ENCODE results near the gene TSPAN32. TPM values are rescaled to one million over a fixed set of nuclear protein-coding genes. Genes with fewer than 3 reads are reported as not detected.

TSPAN32 gene
- total and polyA plus RNA-seq, 2 donors (not counting 1 experiment from before 2014, with no cell fraction given): 0.17 TPM; not detected in 1

DNA sequence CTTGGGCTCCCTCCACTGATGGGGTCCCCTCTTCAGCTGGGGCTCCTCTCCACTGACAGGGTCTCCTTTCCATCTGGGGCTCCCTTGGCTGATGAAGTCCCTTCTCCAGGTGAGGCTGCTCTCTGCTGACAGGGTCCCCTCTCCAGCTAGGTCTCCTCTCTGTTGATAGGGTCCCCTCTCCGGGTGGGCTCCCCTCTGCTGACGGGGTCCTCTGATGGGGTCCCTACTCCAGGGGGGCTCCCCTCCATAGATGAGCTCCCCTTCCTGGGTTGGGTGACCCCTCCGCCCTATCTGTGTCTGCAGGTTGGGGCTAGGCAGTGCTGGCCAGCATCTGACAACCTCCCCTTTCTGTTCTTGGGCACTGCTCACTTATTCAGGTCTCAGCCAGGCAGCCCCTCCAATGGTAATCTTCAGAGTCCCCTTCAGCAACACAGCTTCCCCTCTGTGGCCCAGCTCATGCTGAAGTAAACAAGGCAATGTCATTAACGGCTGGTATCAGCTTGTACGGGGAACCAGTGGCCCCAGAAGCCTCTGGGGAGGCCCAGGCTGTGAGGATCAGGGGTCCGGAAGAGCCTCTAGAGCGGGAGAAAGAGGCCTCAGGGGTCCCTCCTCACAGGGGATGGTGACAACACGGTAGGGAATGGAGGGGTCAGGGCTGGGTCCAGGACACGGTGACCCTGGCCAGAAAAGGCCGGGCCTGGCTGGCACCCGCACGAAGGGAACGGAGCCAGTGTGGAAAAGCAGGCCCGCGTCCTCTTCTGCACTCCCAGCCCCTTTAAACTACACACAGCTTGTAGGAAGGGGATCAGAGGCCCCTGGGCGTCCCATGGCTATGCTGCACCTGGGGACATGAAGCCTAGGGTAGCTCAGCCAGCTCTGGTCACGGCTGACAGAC, 65.7 kb downstream of the TSPAN32 start:
- Histone ChIP-seq H3K4me3 (replicated peaks in 1 of 4; ENCODE audit: control extremely low read depth in 1 of 4, insufficient read depth in 1 of 4, low read depth in 3 of 4, low read length in 4 of 4) (no peak overlapping the region), H2AFZ (ENCODE audit: low read length) (no peak overlapping the region), H3K36me3 (ENCODE audit: control insufficient read depth, insufficient read depth, low read length) (no peaks in the 10 kb centered on the region), H3K27me3 (ENCODE audit: control insufficient read depth, insufficient read depth, low read length) (no peaks in the 10 kb centered on the region), H3K4me2 (ENCODE audit: extremely low read depth, insufficient read depth, low read length) (no peak overlapping the region), H3K9ac (ENCODE audit: insufficient read depth, low read length) (no peak overlapping the region), H3K27ac (ENCODE audit: insufficient read depth, low read length) (no peak overlapping the region), H4K20me1 (ENCODE audit: control insufficient read depth, extremely low read depth, insufficient read depth, low read length) (no peaks in the 10 kb centered on the region), H3K79me2 (ENCODE audit: control insufficient read depth, insufficient read depth, low read length) (no peaks in the 10 kb centered on the region), H3K4me1 (ENCODE audit: control insufficient read depth, extremely low read depth, insufficient read depth, low read length) (no peaks in the 10 kb centered on the region), H3K9me3 (ENCODE audit: control insufficient read depth, insufficient read depth, low read depth, low read length) (no peaks in the 10 kb centered on the region)
- DNase-seq (ENCODE audit: low read depth in 2 of 2): no peak
- TF ChIP-seq EZH2 (IDR thresholded peaks at IDR 0.05; ENCODE audit: low read length, missing control alignments): no peak
- TF ChIP-seq CTCF (conservative IDR thresholded peaks at IDR 0.05 in 1 of 2, IDR thresholded peaks at IDR 0.05 in 1 of 2; ENCODE audit: low read depth in 1 of 2, low read length in 2 of 2): no peak

Other genes starting within 250 kb of the TSPAN32 start
- gene IGF2, start 162.6 kb upstream of the TSPAN32 start, total RNA-seq: under 0.01 and 0.17 TPM in 2 replicates
- 0.03 and 0.08 TPM in 2 replicates for gene IGF2, start 162.6 kb upstream of the TSPAN32 start, polyA plus RNA-seq
- not detected in 2 replicates for gene INS, start 140.8 kb upstream of the TSPAN32 start, total RNA-seq
- gene INS, start 140.8 kb upstream of the TSPAN32 start, polyA plus RNA-seq: not detected in 2 replicates
- gene TH, start 130.2 kb upstream of the TSPAN32 start, total RNA-seq: 0.17 TPM in 1 of 2 replicates, not detected in the other
- gene TH, start 130.2 kb upstream of the TSPAN32 start, polyA plus RNA-seq: not detected in 2 replicates
- gene ASCL2, start 31.4 kb upstream of the TSPAN32 start, total RNA-seq: not detected in 2 replicates
- not detected in 2 replicates for gene ASCL2, start 31.4 kb upstream of the TSPAN32 start, polyA plus RNA-seq
- gene C11orf21, start 95 bp upstream of the TSPAN32 start, total RNA-seq: under 0.01 TPM in 1 of 2 replicates, not detected in the other
- not detected in 2 replicates for gene C11orf21, start 95 bp upstream of the TSPAN32 start, polyA plus RNA-seq
- 289 and 438 TPM in 2 replicates for gene CD81, start 75.3 kb downstream of the TSPAN32 start, total RNA-seq
- 572 and 611 TPM in 2 replicates for gene CD81, start 75.3 kb downstream of the TSPAN32 start, polyA plus RNA-seq
- gene TSSC4, start 98.7 kb downstream of the TSPAN32 start, total RNA-seq: 48.7 and 51.1 TPM in 2 replicates
- 8.8 and 10.9 TPM in 2 replicates for gene TSSC4, start 98.7 kb downstream of the TSPAN32 start, polyA plus RNA-seq
- gene TRPM5, start 142.5 kb downstream of the TSPAN32 start, total RNA-seq: not detected in 2 replicates
- gene TRPM5, start 142.5 kb downstream of the TSPAN32 start, polyA plus RNA-seq: not detected in 2 replicates
- gene KCNQ1, start 143.0 kb downstream of the TSPAN32 start, total RNA-seq: not detected in 2 replicates
- gene KCNQ1, start 143.0 kb downstream of the TSPAN32 start, polyA plus RNA-seq: not detected in 2 replicates

Measured in fibroblast of lung (primary cell).